PC-3 (cell line): ENCODE data around the gene NKAIN2. TPM values are rescaled to one million over a fixed set of nuclear protein-coding genes. Genes with fewer than 3 reads are reported as not detected.

ENCODE experiments used
- ATAC-seq: fragments of 200-7000 bp; cut with Tn5 transposase; 2 replicates; pipeline ENCODE4 v1.9.1; 2020; ENCODE audit warnings: mild to moderate bottlenecking, moderate library complexity
- BruUV-seq: library from RNA; stranded (reverse); fragments of 400-500 nt; replicated peaks from 2 replicates; lab custom pipeline; 2021; lab: Mats Ljungman, UMichigan
- CTCF ChIA-PET: fragments of 300-600 bp; sonication (Branson Sonifier 250); formaldehyde crosslinking; loops from one replicate; lab custom pipeline; 2022; ENCODE audit warnings: antibody characterized with exemption; lab: Charles Lee
- POLR2A ChIA-PET: fragments of 300-600 bp; sonication (Branson Sonifier 250); formaldehyde crosslinking; loops from one replicate; lab custom pipeline; 2022; ENCODE audit warnings: antibody characterized with exemption; ENCODE audit not compliant: unreplicated experiment; lab: Charles Lee
- DNase-seq: peaks from one replicate; pipeline ENCODE4 v3.0.0-alpha.2; 2015
- H2AFZ ChIP-seq: fragments of 300-600 bp; sonication (generic); 2 replicates; pipeline ENCODE4 v1.6.0; 2016; ENCODE audit warnings: antibody characterized with exemption, low read length
- H3F3A ChIP-seq: fragments of 300-600 bp; sonication (generic); one replicate; pipeline ENCODE4 v1.6.0; 2017; ENCODE audit warnings: antibody characterized with exemption, low read length, control low read depth, mild to moderate bottlenecking; ENCODE audit not compliant: unreplicated experiment
- H3K27ac ChIP-seq: fragments of 300-600 bp; sonication (generic); 2 replicates; pipeline ENCODE4 v1.5.1; 2016; ENCODE audit warnings: mild to moderate bottlenecking, low read length
- H3K27me3 ChIP-seq: fragments of 300-600 bp; sonication (generic); 2 replicates; pipeline ENCODE4 v1.6.1; 2016; ENCODE audit warnings: low read length, mixed read lengths
- H3K36me3 ChIP-seq: fragments of 300-600 bp; sonication (generic); 2 replicates; pipeline ENCODE4 v1.6.1; 2016; ENCODE audit warnings: low read depth, mixed run types, low read length, mixed read lengths
- H3K4me1 ChIP-seq: fragments of 300-600 bp; sonication (generic); 2 replicates; pipeline ENCODE4 v1.5.1; 2016; ENCODE audit warnings: low read length; ENCODE audit not compliant: insufficient read depth
- H3K4me2 ChIP-seq: fragments of 300-600 bp; sonication (generic); 2 replicates; pipeline ENCODE4 v1.6.0; 2016; ENCODE audit warnings: low read length
- H3K4me3 ChIP-seq: fragments of 300-600 bp; sonication (generic); 2 replicates; pipeline ENCODE4 v1.5.1; 2016; ENCODE audit warnings: mild to moderate bottlenecking, low read length, mixed read lengths
- H3K79me2 ChIP-seq: fragments of 300-600 bp; sonication (generic); 2 replicates; pipeline ENCODE4 v1.6.1; 2017; ENCODE audit warnings: low read length, mixed read lengths
- H3K9ac ChIP-seq: fragments of 300-600 bp; sonication (generic); 2 replicates; pipeline ENCODE4 v1.6.0; 2016; ENCODE audit warnings: mild to moderate bottlenecking, low read length
- H3K9me2 ChIP-seq: fragments of 300-600 bp; sonication (generic); replicated peaks from 2 replicates; pipeline ENCODE4 v1.6.1; 2016; ENCODE audit warnings: mixed run types, low read length, mixed read lengths
- H3K9me3 ChIP-seq: fragments of 300-600 bp; sonication (generic); 2 replicates; pipeline ENCODE4 v1.6.1; 2016; ENCODE audit warnings: low read length, mixed read lengths
- H4K20me1 ChIP-seq: fragments of 300-600 bp; sonication (generic); 2 replicates; pipeline ENCODE4 v1.6.1; 2016; ENCODE audit warnings: low read length, mixed read lengths
- CTCF ChIP-seq: fragments of 300-600 bp; sonication (generic); conservative IDR thresholded peaks from 2 replicates; pipeline ENCODE4 v1.5.1; 2017; ENCODE audit warnings: antibody characterized with exemption, low read depth, mild to moderate bottlenecking, low read length
- EZH2 ChIP-seq: fragments of 300-600 bp; sonication (generic); IDR thresholded peaks from one replicate; pipeline ENCODE4 v1.6.1; 2017; ENCODE audit warnings: antibody characterized with exemption, mild to moderate bottlenecking, low read length; ENCODE audit not compliant: unreplicated experiment
- EZH2phosphoT487 ChIP-seq: fragments of 300-600 bp; sonication (generic); IDR thresholded peaks from 2 replicates; pipeline ENCODE4 v1.6.1; 2018; ENCODE audit warnings: mild to moderate bottlenecking, antibody characterized with exemption, low read length, borderline replicate concordance
- intact Hi-C: fragments of 100-400 bp; cut with micrococcal nuclease; formaldehyde crosslinking; loops from 2 replicates; pipeline ENCODE4 v1.9.0; 2023
- total RNA-seq: library from RNA; depleted of rRNA; stranded (reverse); fragments of >200 nt; gene quantifications from 2 replicates; pipeline ENCODE4 v1.2.3, GENCODE V29; 2014

The NKAIN2 gene
- total RNA-seq, 1 experiment from 2014 or later, result not detected

DNA sequence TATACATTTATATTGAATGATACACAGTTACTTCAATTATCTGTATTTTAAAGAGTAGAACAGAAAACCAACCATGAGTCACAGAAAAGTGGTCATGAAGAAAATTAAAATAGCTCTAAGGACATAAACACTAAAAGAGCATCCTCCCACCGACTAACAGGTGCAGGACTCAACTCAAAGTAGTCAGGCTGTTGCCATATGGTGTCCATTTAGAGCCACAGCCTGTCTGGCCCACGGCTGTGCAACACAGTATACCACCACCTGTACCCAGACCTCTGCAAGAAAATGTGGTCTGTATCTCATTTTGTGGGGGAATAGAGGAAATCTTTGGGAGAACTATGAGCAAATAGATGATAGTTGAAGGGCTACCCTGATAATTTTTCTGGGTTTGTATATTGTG, 708.8 kb downstream of the NKAIN2 start:
- H3K4me3 ChIP-seq, result no peak overlapping the region
- no peaks in the 10 kb centered on the region for H3K36me3 ChIP-seq
- H3K4me1 ChIP-seq, result no peaks in the 10 kb centered on the region
- no peaks in the 10 kb centered on the region for H3K27me3 ChIP-seq
- H3F3A ChIP-seq, result no peaks in the 10 kb centered on the region
- ATAC-seq (no peak), DNase-seq (no peak)
- H3K27ac ChIP-seq, result no peak overlapping the region
- H3K4me2 ChIP-seq, result no peak overlapping the region
- no peak for TF ChIP-seq EZH2
- no peak for TF ChIP-seq EZH2phosphoT487
- TF ChIP-seq CTCF, result no peak
- ChIA-PET CTCF (no interaction called here), POLR2A (no interaction called here)
- H3K79me2 ChIP-seq, result no peaks in the 10 kb centered on the region
- H3K9me3 ChIP-seq, result no peaks in the 10 kb centered on the region
- H3K9ac ChIP-seq, result no peak overlapping the region
- H4K20me1 ChIP-seq, result no peaks in the 10 kb centered on the region
- intact Hi-C loops, result no loop called here
- H2AFZ ChIP-seq, result no peak overlapping the region
- no TSS peak for BruUV-seq
- H3K9me2 ChIP-seq, result no peaks in the 10 kb centered on the region

DNA sequence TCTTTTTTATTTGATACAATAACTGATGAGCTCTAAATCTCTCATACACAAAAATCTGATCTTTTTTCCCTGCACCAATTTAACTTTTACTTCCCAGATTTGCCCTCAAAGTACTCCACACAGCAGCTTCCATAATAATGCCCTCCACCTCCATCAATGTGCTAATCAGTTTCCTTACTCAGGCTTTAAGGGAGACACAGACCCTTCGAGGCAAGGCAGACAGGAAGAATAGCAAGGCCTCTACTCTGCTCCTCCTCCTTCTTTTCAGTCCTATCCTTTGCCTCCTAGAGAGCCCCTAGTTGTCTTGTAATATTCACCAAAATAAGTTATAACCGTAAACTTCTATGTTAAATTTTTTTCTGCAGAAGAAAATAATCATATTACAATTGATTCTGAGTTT, 713.7 kb downstream of the NKAIN2 start:
- no peak overlapping the region for H3K4me3 ChIP-seq
- intact Hi-C loops, result no loop called here
- H3K9me2 ChIP-seq, result no peaks in the 10 kb centered on the region
- no peaks in the 10 kb centered on the region for H3K9me3 ChIP-seq
- no peaks in the 10 kb centered on the region for H3K4me1 ChIP-seq
- DNase-seq, result no peak
- no peaks in the 10 kb centered on the region for H3F3A ChIP-seq
- POLR2A ChIA-PET, result no interaction called here
- no peak for ATAC-seq
- H3K79me2 ChIP-seq, result no peaks in the 10 kb centered on the region
- TF ChIP-seq EZH2phosphoT487, result no peak
- TF ChIP-seq EZH2, result no peak
- no peak for TF ChIP-seq CTCF
- H4K20me1 ChIP-seq, result no peaks in the 10 kb centered on the region
- no peak overlapping the region for H3K27ac ChIP-seq
- no TSS peak for BruUV-seq
- CTCF ChIA-PET, result no interaction called here
- no peaks in the 10 kb centered on the region for H3K36me3 ChIP-seq
- no peak overlapping the region for H3K4me2 ChIP-seq
- no peak overlapping the region for H2AFZ ChIP-seq
- H3K9ac ChIP-seq, result no peak overlapping the region
- no peaks in the 10 kb centered on the region for H3K27me3 ChIP-seq

GRCh38 chr6:124520514-124520913, 716.8 kb downstream of the NKAIN2 start:
- Histone ChIP-seq H3K27ac (no peak overlapping the region), H4K20me1 (no peaks in the 10 kb centered on the region), H3F3A (no peaks in the 10 kb centered on the region), H3K4me2 (no peak overlapping the region), H3K9ac (no peak overlapping the region), H3K36me3 (no peaks in the 10 kb centered on the region), H3K27me3 (no peaks in the 10 kb centered on the region), H3K9me2 (no peaks in the 10 kb centered on the region), H3K4me3 (no peak overlapping the region), H2AFZ (no peak overlapping the region), H3K4me1 (no peaks in the 10 kb centered on the region), H3K79me2 (no peaks in the 10 kb centered on the region), H3K9me3 (no peaks in the 10 kb centered on the region)
- intact Hi-C loops, result no loop called here
- no TSS peak for BruUV-seq
- CTCF ChIA-PET, result no interaction called here
- ATAC-seq (no peak), DNase-seq (no peak)
- POLR2A ChIA-PET, result no interaction called here
- TF ChIP-seq EZH2phosphoT487 (no peak), CTCF (no peak), EZH2 (no peak)
